ENCODE data around the gene BROX.

Gene BROX

GRCh38 chr1:222769181-222769580 lies 56.8 kb downstream of the BROX start (continued):
- no peak for TF ChIP-seq ZBTB11 (tag by site-specific recombination; conservative IDR thresholded peaks at IDR 0.05; ENCODE audit: low read depth)
- TF ChIP-seq ZNF585B (tag by site-specific recombination; IDR thresholded peaks at IDR 0.05), result no peak
- TF ChIP-seq ZNF580 (tag by site-specific recombination; IDR thresholded peaks at IDR 0.05), result peak; percentile 24; the same call in 1 of the 2 replicates
- TF ChIP-seq PRDM10 (tag by site-specific recombination; IDR thresholded peaks at IDR 0.05), result no peak
- no peak for TF ChIP-seq ZNF423 (tag by site-specific recombination; IDR thresholded peaks at IDR 0.05)
- no peak for TF ChIP-seq ZNF677 (tag by site-specific recombination; IDR thresholded peaks at IDR 0.05)
- TF ChIP-seq HOXC10 (CRISPR knock-in tag; IDR thresholded peaks at IDR 0.05), result no peak
- TF ChIP-seq ZNF175 (tag by site-specific recombination; IDR thresholded peaks at IDR 0.05), result no peak
- no peak for TF ChIP-seq ZNF23 (tag by site-specific recombination; IDR thresholded peaks at IDR 0.05; ENCODE audit: borderline replicate concordance)
- TF ChIP-seq HOXA7 (CRISPR knock-in tag; IDR thresholded peaks at IDR 0.05; ENCODE audit: borderline replicate concordance), result no peak
- TF ChIP-seq SP2 (tag by site-specific recombination; IDR thresholded peaks at IDR 0.05), result no peak
- no peak for TF ChIP-seq ZXDB (tag by site-specific recombination; IDR thresholded peaks at IDR 0.05)
- peak; percentile 85 for TF ChIP-seq SETDB1 (IDR thresholded peaks at IDR 0.05; ENCODE audit: insufficient read length, low read length)
- no peak for TF ChIP-seq ZNF558 (tag by site-specific recombination; IDR thresholded peaks at IDR 0.05)
- no peak for TF ChIP-seq REST (tag by site-specific recombination; IDR thresholded peaks at IDR 0.05)
- TF ChIP-seq ZNF114 (tag by site-specific recombination; IDR thresholded peaks at IDR 0.05), result no peak
- no peak for TF ChIP-seq ZNF202 (tag by site-specific recombination; IDR thresholded peaks at IDR 0.05; ENCODE audit: borderline replicate concordance)
- TF ChIP-seq ZNF48 (tag by site-specific recombination; IDR thresholded peaks at IDR 0.05), result no peak

Measured in HEK293 (cell line).